ENCODE measurements around the gene NRTN. TPM values are rescaled to one million over a fixed set of nuclear protein-coding genes. Genes with fewer than 3 reads are reported as not detected.

The NRTN gene
- polyA plus RNA-seq, 1 donor from 2014 or later = 0.62 TPM

DNA sequence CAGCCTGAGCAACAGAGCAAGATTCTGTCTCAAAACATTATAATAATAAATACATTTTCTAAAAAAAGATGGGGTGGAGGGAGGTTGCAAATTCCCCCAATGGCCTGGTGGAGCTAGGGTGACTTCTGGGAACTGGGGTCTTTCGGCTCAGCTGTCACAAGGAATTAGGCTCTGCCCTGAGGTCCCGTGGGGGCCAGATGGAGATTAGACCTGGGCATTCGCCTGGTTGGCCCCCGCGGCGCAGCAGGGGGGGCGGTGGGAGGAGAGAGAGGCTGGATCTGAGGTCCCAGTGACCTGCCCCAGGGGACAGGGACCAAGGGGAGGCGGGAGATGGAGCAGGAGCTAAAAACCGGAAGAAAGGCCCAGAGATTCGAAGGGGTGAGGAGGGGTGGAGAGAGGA, 19.9 kb downstream of the NRTN start (continued):
- TF ChIP-seq EZH2 (IDR thresholded peaks at IDR 0.05; ENCODE audit: borderline replicate concordance, insufficient read depth, low read length, poor library complexity, severe bottlenecking) (no peak), TAF1 (IDR thresholded peaks at IDR 0.05; ENCODE audit: low read depth) (no peak), EP300 (conservative IDR thresholded peaks at IDR 0.05; ENCODE audit: poor library complexity, severe bottlenecking) (no peak)

DNA sequence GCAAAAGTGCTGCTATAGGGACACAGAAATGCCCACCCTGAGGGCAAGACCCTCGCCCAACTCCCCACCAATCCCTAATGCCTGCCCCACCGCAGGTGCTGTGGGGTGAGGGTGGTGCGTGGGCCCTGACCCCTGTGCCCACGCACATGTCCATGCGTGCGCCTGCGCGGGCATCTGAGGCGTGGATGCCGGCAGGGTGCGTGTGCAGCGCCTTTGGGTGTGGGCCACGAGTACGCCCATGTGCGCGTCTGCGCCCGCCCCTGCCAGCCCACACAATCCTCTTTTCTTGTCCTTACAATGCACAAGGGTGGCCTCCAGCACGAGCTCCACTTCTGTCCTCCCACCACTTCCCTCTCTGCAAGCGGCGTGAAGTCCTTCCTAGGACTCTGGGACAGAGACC, 20.3 kb downstream of the NRTN start:
- Histone ChIP-seq H2AFZ (ENCODE audit: low read depth, low read length) (no peak overlapping the region), H3K27me3 (ENCODE audit: insufficient read depth, low read depth, low read length) (no peaks in the 10 kb centered on the region), H3K9me2 (ENCODE audit: insufficient read depth, low read length) (no peaks in the 10 kb centered on the region), H3K36me3 (ENCODE audit: insufficient read depth, low read length) (no peaks in the 10 kb centered on the region), H4K20me1 (ENCODE audit: insufficient read depth) (no peaks in the 10 kb centered on the region), H3K4me2 (ENCODE audit: low read length) (no peak overlapping the region), H3K79me2 (replicated peaks; ENCODE audit: insufficient read depth, low read length) (no peaks in the 10 kb centered on the region), H3K9ac (ENCODE audit: low read length) (no peak overlapping the region), H3F3A (ENCODE audit: insufficient read depth, low read length, poor library complexity, severe bottlenecking) (no peaks in the 10 kb centered on the region), H3K27ac (ENCODE audit: low read length) (no peak overlapping the region), H3K9me3 (ENCODE audit: low read length) (no peaks in the 10 kb centered on the region), H3K4me3 (ENCODE audit: low read length) (no peak overlapping the region)
- TF ChIP-seq, protein P1, sequence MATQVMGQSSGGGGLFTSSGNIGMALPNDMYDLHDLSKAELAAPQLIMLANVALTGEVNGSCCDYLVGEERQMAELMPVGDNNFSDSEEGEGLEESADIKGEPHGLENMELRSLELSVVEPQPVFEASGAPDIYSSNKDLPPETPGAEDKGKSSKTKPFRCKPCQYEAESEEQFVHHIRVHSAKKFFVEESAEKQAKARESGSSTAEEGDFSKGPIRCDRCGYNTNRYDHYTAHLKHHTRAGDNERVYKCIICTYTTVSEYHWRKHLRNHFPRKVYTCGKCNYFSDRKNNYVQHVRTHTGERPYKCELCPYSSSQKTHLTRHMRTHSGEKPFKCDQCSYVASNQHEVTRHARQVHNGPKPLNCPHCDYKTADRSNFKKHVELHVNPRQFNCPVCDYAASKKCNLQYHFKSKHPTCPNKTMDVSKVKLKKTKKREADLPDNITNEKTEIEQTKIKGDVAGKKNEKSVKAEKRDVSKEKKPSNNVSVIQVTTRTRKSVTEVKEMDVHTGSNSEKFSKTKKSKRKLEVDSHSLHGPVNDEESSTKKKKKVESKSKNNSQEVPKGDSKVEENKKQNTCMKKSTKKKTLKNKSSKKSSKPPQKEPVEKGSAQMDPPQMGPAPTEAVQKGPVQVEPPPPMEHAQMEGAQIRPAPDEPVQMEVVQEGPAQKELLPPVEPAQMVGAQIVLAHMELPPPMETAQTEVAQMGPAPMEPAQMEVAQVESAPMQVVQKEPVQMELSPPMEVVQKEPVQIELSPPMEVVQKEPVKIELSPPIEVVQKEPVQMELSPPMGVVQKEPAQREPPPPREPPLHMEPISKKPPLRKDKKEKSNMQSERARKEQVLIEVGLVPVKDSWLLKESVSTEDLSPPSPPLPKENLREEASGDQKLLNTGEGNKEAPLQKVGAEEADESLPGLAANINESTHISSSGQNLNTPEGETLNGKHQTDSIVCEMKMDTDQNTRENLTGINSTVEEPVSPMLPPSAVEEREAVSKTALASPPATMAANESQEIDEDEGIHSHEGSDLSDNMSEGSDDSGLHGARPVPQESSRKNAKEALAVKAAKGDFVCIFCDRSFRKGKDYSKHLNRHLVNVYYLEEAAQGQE (IDR thresholded peaks at IDR 0.05; ENCODE audit: borderline replicate concordance) = no peak
- no peak for TF ChIP-seq EP300 (conservative IDR thresholded peaks at IDR 0.05; ENCODE audit: poor library complexity, severe bottlenecking)
- TF ChIP-seq, protein P2, sequence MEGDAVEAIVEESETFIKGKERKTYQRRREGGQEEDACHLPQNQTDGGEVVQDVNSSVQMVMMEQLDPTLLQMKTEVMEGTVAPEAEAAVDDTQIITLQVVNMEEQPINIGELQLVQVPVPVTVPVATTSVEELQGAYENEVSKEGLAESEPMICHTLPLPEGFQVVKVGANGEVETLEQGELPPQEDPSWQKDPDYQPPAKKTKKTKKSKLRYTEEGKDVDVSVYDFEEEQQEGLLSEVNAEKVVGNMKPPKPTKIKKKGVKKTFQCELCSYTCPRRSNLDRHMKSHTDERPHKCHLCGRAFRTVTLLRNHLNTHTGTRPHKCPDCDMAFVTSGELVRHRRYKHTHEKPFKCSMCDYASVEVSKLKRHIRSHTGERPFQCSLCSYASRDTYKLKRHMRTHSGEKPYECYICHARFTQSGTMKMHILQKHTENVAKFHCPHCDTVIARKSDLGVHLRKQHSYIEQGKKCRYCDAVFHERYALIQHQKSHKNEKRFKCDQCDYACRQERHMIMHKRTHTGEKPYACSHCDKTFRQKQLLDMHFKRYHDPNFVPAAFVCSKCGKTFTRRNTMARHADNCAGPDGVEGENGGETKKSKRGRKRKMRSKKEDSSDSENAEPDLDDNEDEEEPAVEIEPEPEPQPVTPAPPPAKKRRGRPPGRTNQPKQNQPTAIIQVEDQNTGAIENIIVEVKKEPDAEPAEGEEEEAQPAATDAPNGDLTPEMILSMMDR (IDR thresholded peaks at IDR 0.05; ENCODE audit: poor library complexity, severe bottlenecking) = no peak
- no peak for TF ChIP-seq SMC3 (conservative IDR thresholded peaks at IDR 0.05; ENCODE audit: poor library complexity)
- TF ChIP-seq EZH2 (IDR thresholded peaks at IDR 0.05; ENCODE audit: borderline replicate concordance, insufficient read depth, low read length, poor library complexity, severe bottlenecking) = no peak
- no peak for TF ChIP-seq TAF1 (IDR thresholded peaks at IDR 0.05; ENCODE audit: low read depth)
- TF ChIP-seq MXI1 (conservative IDR thresholded peaks at IDR 0.05; ENCODE audit: poor library complexity, severe bottlenecking) = no peak
- no peak for TF ChIP-seq RAD21 (conservative IDR thresholded peaks at IDR 0.05)
- no peak for TF ChIP-seq POLR2AphosphoS5 (IDR thresholded peaks at IDR 0.05)

DNA sequence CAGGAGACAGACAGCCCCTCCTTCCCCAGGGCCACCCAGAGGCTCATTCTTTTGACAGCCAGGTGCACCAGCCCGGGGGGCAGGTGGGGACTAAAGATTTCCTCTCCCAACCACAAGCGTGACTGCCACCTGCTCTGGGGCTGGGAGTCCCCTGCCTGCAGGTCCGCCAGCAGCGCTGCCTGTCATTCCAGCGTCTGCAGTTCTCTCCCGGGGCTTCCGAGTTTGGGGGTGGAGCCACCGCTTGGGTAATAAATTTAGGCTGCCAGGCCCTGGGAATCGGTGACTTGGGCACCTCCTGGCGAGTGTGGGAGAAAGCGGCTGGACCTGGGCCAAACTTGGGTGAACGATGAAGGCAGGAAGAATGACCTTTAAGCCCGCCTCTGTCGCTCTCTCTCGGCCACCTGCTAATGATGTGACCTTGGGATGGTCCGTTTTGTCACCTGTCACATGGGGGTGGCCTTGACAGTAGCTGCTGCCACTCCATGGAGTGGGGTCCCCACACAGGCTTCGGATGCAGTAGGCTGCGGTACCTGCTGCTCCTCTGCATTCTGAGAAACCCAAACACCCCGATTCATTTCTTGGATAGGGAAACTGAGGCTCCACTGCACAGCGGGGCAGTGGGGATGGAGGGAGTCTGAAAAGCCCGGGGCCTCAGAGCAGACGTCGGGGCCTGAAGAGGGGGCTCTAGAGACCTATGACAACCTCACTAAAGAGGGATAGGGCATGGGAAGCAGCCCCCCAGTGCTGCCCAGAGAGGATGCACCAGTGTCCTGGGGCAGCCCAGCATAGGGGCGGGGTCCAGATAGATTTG, 21.9 kb downstream of the NRTN start:
- Histone ChIP-seq H3K4me3 (ENCODE audit: low read length) (peak overlapping the region; percentile 60), H2AFZ (ENCODE audit: low read depth, low read length) (no peak overlapping the region), H3K27ac (ENCODE audit: low read length) (no peak overlapping the region), H3K79me2 (replicated peaks; ENCODE audit: insufficient read depth, low read length) (no peaks in the 10 kb centered on the region), H3K27me3 (ENCODE audit: insufficient read depth, low read depth, low read length) (no peaks in the 10 kb centered on the region), H3K4me2 (ENCODE audit: low read length) (no peak overlapping the region), H4K20me1 (ENCODE audit: insufficient read depth) (no peaks in the 10 kb centered on the region), H3K9me3 (ENCODE audit: low read length) (no peaks in the 10 kb centered on the region), H3K36me3 (ENCODE audit: insufficient read depth, low read length) (no peaks in the 10 kb centered on the region), H3K9ac (ENCODE audit: low read length) (no peak overlapping the region), H3K9me2 (ENCODE audit: insufficient read depth, low read length) (no peaks in the 10 kb centered on the region), H3F3A (ENCODE audit: insufficient read depth, low read length, poor library complexity, severe bottlenecking) (no peaks in the 10 kb centered on the region)
- no peak for TF ChIP-seq MXI1 (conservative IDR thresholded peaks at IDR 0.05; ENCODE audit: poor library complexity, severe bottlenecking)
- TF ChIP-seq RAD21 (conservative IDR thresholded peaks at IDR 0.05) = no peak
- TF ChIP-seq POLR2AphosphoS5 (IDR thresholded peaks at IDR 0.05) = no peak
- no peak for TF ChIP-seq EZH2 (IDR thresholded peaks at IDR 0.05; ENCODE audit: borderline replicate concordance, insufficient read depth, low read length, poor library complexity, severe bottlenecking)
- no peak for TF ChIP-seq SMC3 (conservative IDR thresholded peaks at IDR 0.05; ENCODE audit: poor library complexity)
- TF ChIP-seq, protein P1 (IDR thresholded peaks at IDR 0.05; ENCODE audit: borderline replicate concordance) = no peak
- TF ChIP-seq TAF1 (IDR thresholded peaks at IDR 0.05; ENCODE audit: low read depth) = no peak
- no peak for TF ChIP-seq EP300 (conservative IDR thresholded peaks at IDR 0.05; ENCODE audit: poor library complexity, severe bottlenecking)
- TF ChIP-seq, protein P2 (IDR thresholded peaks at IDR 0.05; ENCODE audit: poor library complexity, severe bottlenecking) = no peak
